Choroid plexus epithelial cell (primary cell): ENCODE results near the gene FAM83F.

Source experiments
- DNase-seq: peaks from one replicate; pipeline ENCODE4 v3.0.0-alpha.2; 2010; ENCODE audit warnings: low read depth
- H3K4me3 ChIP-seq: 2 replicates; pipeline ENCODE4 v1.5.1; 2011; ENCODE audit warnings: low read depth, mild to moderate bottlenecking, control low read depth, low read length, moderate library complexity
- CTCF ChIP-seq: conservative IDR thresholded peaks from 2 replicates; pipeline ENCODE4 v1.5.1; 2011; ENCODE audit warnings: low read depth, mild to moderate bottlenecking, control low read depth, inconsistent platforms, low read length, moderate library complexity

Gene FAM83F

GRCh38 chr22:40018051-40018450, 23.3 kb downstream of the FAM83F start:
- TF ChIP-seq CTCF, result no peak
- no peak for DNase-seq
- H3K4me3 ChIP-seq, result no peak overlapping the region

DNA sequence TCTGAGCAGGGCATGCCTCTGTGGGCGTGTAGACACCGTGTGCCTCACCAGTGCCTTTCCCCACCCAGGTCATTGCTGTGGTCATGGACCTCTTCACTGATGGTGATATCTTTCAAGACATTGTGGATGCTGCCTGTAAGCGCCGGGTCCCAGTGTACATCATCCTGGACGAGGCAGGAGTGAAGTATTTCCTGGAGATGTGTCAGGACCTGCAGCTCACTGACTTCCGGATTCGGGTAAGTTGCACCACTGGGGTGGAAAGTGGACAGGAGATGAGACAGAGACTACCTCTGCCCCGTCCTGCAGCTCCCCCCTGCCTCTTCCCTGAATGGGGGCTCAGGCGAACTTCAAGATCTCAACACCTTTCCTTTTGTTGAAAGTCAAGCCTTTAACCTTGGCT, 24.3 kb downstream of the FAM83F start:
- no peak for DNase-seq
- no peak overlapping the region for H3K4me3 ChIP-seq
- no peak for TF ChIP-seq CTCF

DNA sequence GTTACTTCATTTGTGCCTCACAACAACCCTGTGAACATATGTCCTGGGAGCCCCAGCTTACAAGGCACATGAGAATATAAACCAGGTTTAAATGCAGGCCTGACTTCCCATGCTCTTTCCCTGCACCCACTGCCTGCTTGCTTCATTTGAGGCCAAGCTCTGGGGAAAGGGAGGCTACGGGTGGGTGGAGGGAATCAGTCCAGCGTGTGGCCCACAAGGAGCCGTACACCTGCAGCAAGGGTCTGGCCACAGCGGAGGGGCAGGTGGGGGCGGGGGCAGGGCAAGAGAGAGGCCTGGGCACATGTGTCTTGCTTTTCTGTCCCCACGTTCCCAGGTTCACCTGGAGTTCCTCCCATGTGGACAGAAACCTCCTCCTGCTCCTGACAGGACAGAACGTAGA, 26.2 kb downstream of the FAM83F start:
- no peak for TF ChIP-seq CTCF
- no peak overlapping the region for H3K4me3 ChIP-seq
- no peak for DNase-seq

- DNase-seq, result no peak
- no peak overlapping the region for H3K4me3 ChIP-seq
- TF ChIP-seq CTCF, result no peak
These were observed 26.7 kb downstream of the FAM83F start for GRCh38 chr22:40021401-40022000.

- no peak for TF ChIP-seq CTCF
- H3K4me3 ChIP-seq, result no peak overlapping the region
- no peak for DNase-seq
These were observed 27.9 kb downstream of the FAM83F start for GRCh38 chr22:40022536-40023240.

DNA sequence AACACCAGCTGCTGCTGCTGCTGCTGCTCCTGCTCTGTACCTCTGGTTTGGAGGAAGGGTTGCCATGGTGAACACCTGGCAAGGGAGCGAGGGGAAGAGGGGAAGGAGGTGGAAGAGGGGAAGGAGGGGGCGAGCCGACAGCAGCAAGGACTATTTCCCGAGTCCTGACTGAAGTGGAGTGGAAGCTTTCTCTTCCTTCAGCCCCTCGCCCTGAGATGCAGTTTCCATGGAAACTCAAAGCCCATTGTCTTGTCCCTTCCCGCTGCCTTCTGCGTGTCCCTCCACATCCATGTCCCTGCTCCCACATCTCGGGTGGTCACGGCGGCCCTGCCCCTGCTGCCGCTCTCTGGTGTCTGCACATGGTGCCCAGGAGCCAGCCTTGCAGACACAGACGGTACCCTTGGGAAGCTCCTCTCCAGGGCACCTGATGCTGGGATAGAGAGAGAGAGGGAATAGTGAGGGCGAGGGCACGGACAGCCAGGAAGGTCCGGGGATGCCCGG, 28.6 kb downstream of the FAM83F start:
- no peak for DNase-seq
- H3K4me3 ChIP-seq, result no peak overlapping the region
- TF ChIP-seq CTCF, result no peak
